22Rv1 (cell line): Measurements from ENCODE around the gene FBXO28.

Experiments used
- CTCF ChIP-seq: fragments of 450-650 bp; IDR thresholded peaks from 2 replicates; pipeline ENCODE4 v1.5.1; 2017; ENCODE audit warnings: mild to moderate bottlenecking
- ZFX ChIP-seq: fragments of 450-650 bp; IDR thresholded peaks from 2 replicates; pipeline ENCODE4 v1.6.1; 2017; ENCODE audit warnings: antibody characterized with exemption, borderline replicate concordance

- no peak for TF ChIP-seq CTCF
- TF ChIP-seq ZFX: no peak
Measured at GRCh38 chr1:224070521-224070920, 43.4 kb upstream of the FBXO28 start.
